GM18517 (cell line): Measurements from ENCODE around the gene SAMHD1.
A peak's percentile ranks its signal among the peaks of the same experiment; 100 is the strongest.
"Not testable (repeated sequence)": the region's sequence is repeated elsewhere in the genome, so short reads cannot be mapped to it uniquely, and the experiment has no call there.

Experiments used
- ATAC-seq: cut with Tn5 transposase; IDR thresholded peaks from one replicate; pipeline ENCODE4 v1.9.1; 2021; ENCODE audit warnings: mild to moderate bottlenecking, moderate library complexity; ENCODE audit not compliant: unreplicated experiment

The SAMHD1 gene

DNA sequence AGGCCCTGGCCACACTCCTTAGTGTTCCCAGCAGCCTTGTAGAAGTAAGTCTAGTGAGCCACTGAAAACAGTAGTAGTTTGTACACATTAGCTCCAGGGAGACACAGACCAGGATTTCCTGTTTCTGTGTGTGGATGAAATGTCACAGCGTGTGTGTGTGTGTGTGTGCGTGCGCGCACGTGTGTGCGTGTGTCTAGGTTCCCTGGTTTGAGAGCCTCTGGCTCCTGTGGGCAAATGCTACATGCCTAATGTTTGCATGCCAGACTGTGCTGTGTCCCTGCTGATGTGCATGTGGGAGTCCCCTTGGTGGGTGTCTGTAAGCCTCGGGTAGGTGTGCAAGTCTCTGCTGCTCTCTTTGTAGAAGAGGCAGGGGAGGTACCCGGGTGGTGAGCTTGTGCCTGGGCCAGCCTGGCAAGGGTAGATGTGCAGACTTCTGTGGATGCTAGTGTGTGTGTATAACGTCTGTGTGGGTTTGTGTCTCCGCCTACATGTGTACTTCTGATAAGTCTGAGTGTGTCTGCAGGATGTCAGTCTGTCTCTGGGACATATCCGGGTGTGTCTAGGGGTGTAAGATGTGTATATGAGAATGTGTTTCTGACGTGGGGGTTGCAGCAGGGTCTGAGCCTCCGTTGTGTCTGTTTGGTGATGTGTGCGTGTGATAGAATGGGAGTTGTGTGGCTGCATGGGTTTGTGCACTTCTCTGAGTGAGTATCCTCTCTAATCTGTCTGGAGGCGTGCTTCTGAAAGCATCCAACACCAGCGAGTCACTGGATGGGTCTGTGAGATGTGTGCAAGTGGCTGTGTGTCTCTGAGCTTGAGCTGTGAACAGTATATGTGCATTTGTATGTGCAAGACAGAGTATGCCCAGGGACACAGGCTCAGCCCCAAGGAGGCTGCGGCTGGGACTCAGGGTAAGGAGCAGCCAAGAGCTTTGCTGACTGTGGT lies 94.5 kb downstream of the SAMHD1 start:
- no peak for ATAC-seq

- no peak for ATAC-seq
Observed at GRCh38 chr20:36856195-36856594, 95.3 kb downstream of the SAMHD1 start.

GRCh38 chr20:36855241-36855657 lies 96.3 kb downstream of the SAMHD1 start:
- no peak for ATAC-seq

GRCh38 chr20:36854348-36855240 lies 96.9 kb downstream of the SAMHD1 start:
- ATAC-seq = no peak

GRCh38 chr20:36852187-36852586 lies 99.3 kb downstream of the SAMHD1 start:
- ATAC-seq = no peak

DNA sequence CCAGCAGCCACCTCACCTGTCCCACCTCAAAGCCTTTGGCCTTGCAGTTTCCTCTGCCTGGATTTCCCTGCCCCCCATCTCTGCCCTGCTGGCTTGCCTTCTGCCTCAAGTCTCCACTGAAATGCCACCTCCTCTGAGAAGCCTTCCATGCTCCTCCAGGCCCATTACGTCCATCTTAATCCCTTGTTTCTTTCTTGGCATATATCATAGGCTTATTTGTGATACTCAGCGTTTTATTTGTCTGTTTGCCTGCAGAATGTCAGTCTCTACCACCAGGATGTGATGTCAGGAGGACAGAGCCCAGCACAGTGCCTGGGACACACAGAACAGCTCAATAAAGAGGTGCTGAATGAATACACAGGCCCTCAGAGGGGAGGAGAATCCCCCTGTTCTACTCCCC lies 100.0 kb downstream of the SAMHD1 start:
- no peak for ATAC-seq

DNA sequence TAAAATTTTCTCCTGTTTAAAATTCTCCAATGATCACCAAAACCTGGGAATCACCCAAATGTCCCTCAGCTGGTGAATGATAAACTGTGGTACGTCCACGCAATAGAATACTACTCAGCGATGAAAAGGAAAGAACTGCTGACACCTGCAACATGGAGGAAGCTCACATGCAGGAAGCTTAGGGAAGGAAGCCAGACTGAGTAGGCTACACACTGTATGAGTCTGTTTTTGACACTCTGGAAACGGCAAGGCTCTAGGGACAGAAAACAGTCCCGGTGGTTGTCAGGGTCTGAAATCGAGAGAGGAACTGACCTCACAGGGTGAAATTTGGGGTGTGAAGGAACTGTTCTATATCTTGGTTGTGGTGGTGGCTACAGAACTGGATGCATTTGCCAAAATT lies 100.7 kb downstream of the SAMHD1 start:
- ATAC-seq = no peak

GRCh38 chr20:36849333-36850065 lies 102.0 kb downstream of the SAMHD1 start:
- no peak for ATAC-seq

- ATAC-seq = no peak
Observed at GRCh38 chr20:36848677-36849076, 102.8 kb downstream of the SAMHD1 start.

DNA sequence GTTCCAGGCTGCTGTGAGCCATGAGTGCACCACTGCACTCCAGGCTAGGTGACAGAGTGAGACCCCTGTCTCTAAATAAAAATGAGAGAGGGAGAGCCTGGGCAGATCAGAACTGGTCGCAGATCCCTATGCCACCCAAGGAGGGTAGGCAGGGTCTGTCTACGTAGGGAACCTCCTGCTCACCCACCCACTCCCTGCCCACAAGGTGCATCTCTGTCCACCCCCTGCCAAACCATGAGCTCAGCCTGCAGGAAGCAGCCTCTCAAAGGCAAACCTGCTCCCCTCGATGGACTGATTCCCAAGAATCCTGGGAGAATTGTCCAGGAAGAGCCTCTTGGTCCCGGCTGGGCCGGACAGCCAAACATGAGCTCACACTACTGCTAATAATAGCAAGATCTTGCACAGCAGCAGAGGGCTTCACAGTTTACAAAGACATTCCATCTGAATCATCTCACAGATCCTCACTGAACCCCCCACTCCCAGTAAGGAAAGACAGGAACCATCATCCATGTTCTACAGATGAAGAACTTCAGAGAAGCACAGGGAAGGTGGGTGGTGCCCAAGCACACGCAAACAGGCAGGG lies 103.3 kb downstream of the SAMHD1 start:
- no peak for ATAC-seq

DNA sequence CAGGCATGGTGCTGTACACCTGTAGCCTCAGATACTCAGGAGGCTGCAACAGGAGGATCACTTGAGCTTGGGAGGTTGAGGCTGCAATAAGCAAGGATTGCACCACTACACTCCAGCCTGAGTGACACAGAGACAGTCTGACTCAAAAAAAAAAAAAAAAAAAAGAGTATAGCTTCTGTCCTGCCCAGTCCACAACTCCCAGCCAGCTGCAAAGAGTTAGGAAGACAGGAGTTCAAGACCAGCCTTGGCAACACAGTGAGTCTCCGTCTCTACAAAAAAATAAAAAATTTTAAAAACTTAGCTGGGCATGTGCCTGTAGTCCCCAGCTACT lies 103.8 kb downstream of the SAMHD1 start:
- no peak for ATAC-seq

DNA sequence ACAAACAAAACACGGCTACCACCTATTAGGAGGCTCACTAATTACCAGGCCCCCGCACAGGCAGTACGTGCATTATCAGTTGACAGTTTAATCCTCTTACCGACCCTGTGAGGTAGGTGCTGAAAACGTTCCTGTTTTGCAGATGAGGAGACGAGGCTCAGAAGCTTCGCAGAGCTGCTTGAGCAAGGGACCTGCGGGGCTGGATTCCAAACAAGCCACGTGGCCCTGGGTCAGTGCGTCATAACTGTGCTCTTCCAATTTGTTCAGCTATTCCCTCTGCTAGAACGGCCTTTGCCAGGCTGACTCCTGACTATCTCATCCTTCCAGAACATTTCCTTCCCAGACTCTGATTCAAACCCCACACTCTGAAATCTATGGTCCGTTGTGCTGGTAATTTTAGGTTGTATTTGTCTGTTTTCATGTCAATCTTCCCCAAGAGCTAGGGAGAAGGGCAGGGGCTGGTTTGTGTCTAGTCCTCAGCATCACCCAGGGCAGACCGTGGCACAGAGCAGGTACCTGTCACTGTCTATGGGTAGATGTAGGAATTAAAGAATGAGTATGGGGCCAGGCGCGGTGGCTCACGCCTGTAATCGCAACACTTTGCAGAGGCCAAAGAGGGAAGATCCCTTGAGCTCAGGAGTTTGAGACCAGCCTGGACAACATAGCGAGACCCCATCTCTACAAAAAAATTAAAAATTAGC lies 104.3 kb downstream of the SAMHD1 start:
- ATAC-seq = no peak

GRCh38 chr20:36845288-36845971 lies 106.1 kb downstream of the SAMHD1 start:
- peak; percentile 4 for ATAC-seq

GRCh38 chr20:36841030-36841429 lies 110.5 kb downstream of the SAMHD1 start:
- not testable (repeated sequence) for ATAC-seq
